H1 (cell line): ENCODE data around the gene SLC25A30. TPM values are rescaled to one million over a fixed set of nuclear protein-coding genes. Genes with fewer than 3 reads are reported as not detected.

Source experiments
- CTCF ChIA-PET: fragments of 300-600 bp; sonication (Branson Sonifier 250); formaldehyde crosslinking; loops from one replicate; lab custom pipeline; 2021; ENCODE audit not compliant: partially characterized antibody; lab: Charles Lee
- POLR2A ChIA-PET: fragments of 300-600 bp; sonication (Branson Sonifier 250); formaldehyde crosslinking; loops from one replicate; lab custom pipeline; 2021; ENCODE audit warnings: inconsistent platforms; ENCODE audit not compliant: partially characterized antibody; lab: Charles Lee
- DNase-seq, 2 experiments: peaks; one replicate each; pipeline versions ENCODE4 v3.0.0 to v3.0.0-alpha.2; 2010 to 2022; ENCODE audit warnings: low spot score in 2 of 2, low read depth in 1 of 2, mixed read lengths in 1 of 2
- FAIRE-seq: peaks from 2 replicates; lab custom pipeline; 2011; peaks lifted over from hg19 to GRCh38; lab: Jason Lieb, UNC
- H2AFZ ChIP-seq: 2 replicates; pipeline ENCODE4 v1.8.1; 2012; ENCODE audit warnings: low read length, inconsistent platforms
- H2AK5ac ChIP-seq: 2 replicates; pipeline ENCODE4 v1.6.1; 2013; ENCODE audit warnings: low read depth, low read length
- H2BK120ac ChIP-seq: replicated peaks from 2 replicates; pipeline ENCODE3; 2013; ENCODE audit warnings: low read depth, low read length, inconsistent platforms
- H2BK12ac ChIP-seq: 2 replicates; pipeline ENCODE4 v1.6.1; 2013; ENCODE audit warnings: low read depth, low read length
- H2BK15ac ChIP-seq: 2 replicates; pipeline ENCODE4 v1.6.1; 2013; ENCODE audit warnings: low read length
- H2BK20ac ChIP-seq: 2 replicates; pipeline ENCODE4 v1.6.1; 2013; ENCODE audit warnings: low read length
- H2BK5ac ChIP-seq: 2 replicates; pipeline ENCODE4 v1.6.1; 2013; ENCODE audit warnings: low read depth, low read length
- H3K14ac ChIP-seq: 2 replicates; pipeline ENCODE4 v1.6.1; 2013; ENCODE audit warnings: inconsistent platforms; ENCODE audit not compliant: insufficient read length
- H3K18ac ChIP-seq: 2 replicates; pipeline ENCODE4 v1.6.1; 2013; ENCODE audit warnings: low read length; ENCODE audit errors: extremely low read depth
- H3K23ac ChIP-seq: 2 replicates; pipeline ENCODE4 v1.6.1; 2013; ENCODE audit warnings: inconsistent platforms; ENCODE audit not compliant: insufficient read length
- H3K23me2 ChIP-seq: 2 replicates; pipeline ENCODE4 v1.6.1; 2013; ENCODE audit warnings: low read depth, low read length
- H3K27ac ChIP-seq: 2 replicates; pipeline ENCODE4 v1.6.1; 2011; ENCODE audit warnings: low read depth, low read length, inconsistent platforms
- H3K27me3 ChIP-seq, 4 experiments: replicated peaks in 1 of 4; 1 replicate in 1 of 4; 2 replicates in 3 of 4; pipeline versions ENCODE4 v1.6.1 to v1.8.1; 2011 to 2013; ENCODE audit warnings: low read length in 3 of 4, mild to moderate bottlenecking in 3 of 4, inconsistent platforms in 2 of 4, mixed read lengths in 2 of 4, moderate library complexity in 1 of 4; ENCODE audit not compliant: control insufficient read depth in 3 of 4, insufficient read depth in 3 of 4; ENCODE audit errors: extremely low read depth in 1 of 4
- H3K36me3 ChIP-seq, 4 experiments: 2 replicates each; pipeline versions ENCODE4 v1.6.1 to v1.8.1; 2011 to 2013; ENCODE audit warnings: mild to moderate bottlenecking in 4 of 4, low read length in 3 of 4, moderate library complexity in 2 of 4, control low read depth in 1 of 4, inconsistent platforms in 1 of 4; ENCODE audit not compliant: insufficient read depth in 4 of 4, control insufficient read depth in 2 of 4
- H3K4ac ChIP-seq: replicated peaks from 2 replicates; pipeline ENCODE3; 2013; ENCODE audit warnings: low read length, low read depth, mixed read lengths, inconsistent platforms; ENCODE audit not compliant: insufficient read length
- H3K4me1 ChIP-seq, 4 experiments: replicated peaks in 1 of 4; 1 replicate in 1 of 4; 2 replicates in 3 of 4; pipeline versions ENCODE4 v1.6.1 to v1.8.1; 2011 to 2013; ENCODE audit warnings: low read length in 3 of 4, inconsistent platforms in 2 of 4, mixed read lengths in 1 of 4; ENCODE audit not compliant: insufficient read depth in 4 of 4, control insufficient read depth in 3 of 4
- H3K4me2 ChIP-seq, 2 experiments: 2 replicates each; pipeline versions ENCODE4 v1.6.1 to v1.8.1; 2011 to 2013; ENCODE audit warnings: low read depth in 2 of 2, low read length in 2 of 2, control low read depth in 1 of 2, inconsistent platforms in 1 of 2, mild to moderate bottlenecking in 1 of 2; ENCODE audit not compliant: insufficient read depth in 1 of 2
- H3K4me3 ChIP-seq, 4 experiments: fragments of 200-600, 300-600 bp in 1 of 4; sonication (generic), shearing (Covaris generic), sonication (Bioruptor Twin) in 1 of 4; 2 replicates each; pipeline versions ENCODE4 v1.5.1 to v1.8.1; 2011 to 2016; ENCODE audit warnings: low read length in 4 of 4, low read depth in 3 of 4, control low read depth in 2 of 4, inconsistent platforms in 2 of 4, mild to moderate bottlenecking in 2 of 4, mixed read lengths in 1 of 4, moderate library complexity in 1 of 4; ENCODE audit not compliant: insufficient read depth in 2 of 4; ENCODE audit errors: extremely low read depth in 1 of 4
- H3K56ac ChIP-seq: replicated peaks from 2 replicates; pipeline ENCODE3; 2013; ENCODE audit warnings: low read depth, mild to moderate bottlenecking, mixed read lengths, low read length, inconsistent platforms; ENCODE audit not compliant: insufficient read length
- H3K79me1 ChIP-seq: 2 replicates; pipeline ENCODE4 v1.6.1; 2013; ENCODE audit warnings: low read depth, low read length, control low read depth
- H3K79me2 ChIP-seq, 2 experiments: 2 replicates each; pipeline versions ENCODE4 v1.6.1 to v1.8.1; 2012 to 2013; ENCODE audit warnings: low read length in 2 of 2, mild to moderate bottlenecking in 2 of 2, inconsistent platforms in 1 of 2; ENCODE audit not compliant: insufficient read depth in 2 of 2, control insufficient read depth in 1 of 2
- H3K9ac ChIP-seq, 4 experiments: replicated peaks in 1 of 4; 1 replicate in 1 of 4; 2 replicates in 3 of 4; pipeline versions ENCODE4 v1.6.1 to v1.8.1; 2011 to 2013; ENCODE audit warnings: low read depth in 3 of 4, low read length in 3 of 4, control low read depth in 2 of 4, mild to moderate bottlenecking in 2 of 4, moderate library complexity in 2 of 4, inconsistent platforms in 1 of 4; ENCODE audit errors: extremely low read depth in 1 of 4
- H3K9me3 ChIP-seq, 2 experiments: 2 replicates each; pipeline versions ENCODE4 v1.6.1 to v1.8.1; 2012 to 2013; ENCODE audit warnings: mild to moderate bottlenecking in 2 of 2, moderate library complexity in 2 of 2, control low read depth in 1 of 2, inconsistent platforms in 1 of 2, low read depth in 1 of 2, low read length in 1 of 2, mixed read lengths in 1 of 2; ENCODE audit not compliant: insufficient read depth in 2 of 2
- H4K20me1 ChIP-seq, 2 experiments: replicated peaks in 1 of 2; 2 replicates each; pipeline versions ENCODE3 to v1.8.1; 2011 to 2013; ENCODE audit warnings: inconsistent platforms in 2 of 2, low read length in 2 of 2, mild to moderate bottlenecking in 1 of 2; ENCODE audit not compliant: insufficient read depth in 2 of 2, control insufficient read depth in 1 of 2
- H4K5ac ChIP-seq: 2 replicates; pipeline ENCODE4 v1.6.1; 2013; ENCODE audit warnings: low read length, low read depth, mixed read lengths, inconsistent platforms; ENCODE audit not compliant: insufficient read length
- H4K8ac ChIP-seq: 2 replicates; pipeline ENCODE4 v1.8.0; 2013; ENCODE audit warnings: mild to moderate bottlenecking, moderate library complexity, low read length, inconsistent platforms; ENCODE audit not compliant: insufficient read depth; ENCODE audit errors: extremely low read depth
- H4K91ac ChIP-seq: replicated peaks from 2 replicates; pipeline ENCODE3; 2013; ENCODE audit warnings: low read length, mixed read lengths, inconsistent platforms; ENCODE audit not compliant: insufficient read length
- CTCF ChIP-seq, 3 experiments: IDR thresholded peaks; 1 replicate in 2 of 3; 2 replicates in 1 of 3; pipeline versions ENCODE4 v1.5.1 to v1.6.1; 2011; ENCODE audit warnings: low read length in 3 of 3, mild to moderate bottlenecking in 3 of 3, inconsistent platforms in 2 of 3, low read depth in 1 of 3, moderate library complexity in 1 of 3; ENCODE audit not compliant: insufficient read depth in 1 of 3; ENCODE audit errors: control extremely low read depth in 1 of 3
- E2F6 ChIP-seq: IDR thresholded peaks from 2 replicates; pipeline ENCODE4 v1.6.1; 2012; ENCODE audit warnings: inconsistent platforms
- EZH2 ChIP-seq: fragments of 200-600 bp; sonication (generic); IDR thresholded peaks from 2 replicates; pipeline ENCODE4 v1.7.1; 2012; ENCODE audit warnings: low read depth, mild to moderate bottlenecking, moderate library complexity, low read length, inconsistent platforms; ENCODE audit not compliant: severe bottlenecking
- JUND ChIP-seq: IDR thresholded peaks from 2 replicates; pipeline ENCODE4 v1.6.1; 2011; ENCODE audit warnings: mild to moderate bottlenecking, improper control_type of control experiment, low read length
- POLR2A ChIP-seq, 2 experiments: IDR thresholded peaks; 1 replicate in 1 of 2; 2 replicates in 1 of 2; pipeline ENCODE4 v1.6.1; 2011; ENCODE audit warnings: low read depth in 2 of 2, low read length in 2 of 2, mild to moderate bottlenecking in 2 of 2; ENCODE audit errors: control extremely low read depth in 1 of 2
- SP2 ChIP-seq: IDR thresholded peaks from 2 replicates; pipeline ENCODE4 v1.6.1; 2012; ENCODE audit warnings: mild to moderate bottlenecking, low read length, inconsistent platforms
- TAF1 ChIP-seq: IDR thresholded peaks from 2 replicates; pipeline ENCODE4 v1.6.1; 2011; ENCODE audit warnings: mild to moderate bottlenecking, low read depth, low read length
- USF2 ChIP-seq: IDR thresholded peaks from 2 replicates; pipeline ENCODE4 v1.6.1; 2011; ENCODE audit warnings: low read length, improper control_type of control experiment
- WGBS, 2 experiments: shearing (Covaris generic) in 1 of 2; methylation state at CpG; one replicate each; pipeline versions ENCODE4 v1.1.6 to v1.1.7; 2013 to 2015; ENCODE audit warnings: low lambda C conversion rate in 2 of 2, mixed read lengths in 2 of 2, inconsistent platforms in 1 of 2, low coverage in 1 of 2, missing lambda C conversion rate in 1 of 2; ENCODE audit not compliant: insufficient replicate concordance in 2 of 2, insufficient coverage in 1 of 2, insufficient read length in 1 of 2; ENCODE audit errors: extremely low coverage in 1 of 2, missing lambda C conversion rate in 1 of 2; 5-methylcytosine and 5-hydroxymethylcytosine counted together
- polyA plus RNA-seq, 7 experiments: library from polyadenylated mRNA; depleted of rRNA in 3 of 7; stranded (reverse) in 5 of 7; unstranded in 2 of 7; fragments of >200 nt in 5 of 7; fragments of 200-250 nt in 2 of 7; gene quantifications; 1 replicate in 5 of 7; 2 replicates in 1 of 7; 4 replicates in 1 of 7; pipeline versions ENCODE4 v1.2.1 to v1.2.3, GENCODE V29; 2011 to 2013; ENCODE audit warnings: missing spikeins in 2 of 7, mixed read lengths in 2 of 7
- total RNA-seq: library from RNA; stranded (reverse); fragmentation: NEBNext Ultra II Directional; extraction: Animal tissue kit (Norgen Biotek cat#: 25700); gene quantifications from 2 replicates; pipeline ENCODE4 v1.2.1, GENCODE V29; 2021

Gene SLC25A30
- total and polyA plus RNA-seq, 2 of the 8 experiments (the other 6 are each of a cell fraction or from before 2014, with no cell fraction given), result 2.1 to 8.7 TPM

- ChIA-PET CTCF (interaction anchor here (1.1 to 12.3 kb wide), 5 partner anchors 29 to 145 kb away, joined by 3 to 164 read pairs (median 3); no protein-coding TSS in a partner anchor), POLR2A (interaction anchor here (0.8 to 1.6 kb wide), 5 partner anchors 21 to 30 kb away, joined by 3 to 6 read pairs (median 3); partner anchors contain the start of gene TPT1)
- H4K8ac ChIP-seq, result no peak overlapping the region; the same call in 1 of the 2 replicates
- no peak overlapping the region for H3K4ac ChIP-seq
- no peak overlapping the region for H2BK20ac ChIP-seq
- no peak overlapping the region for H3K18ac ChIP-seq
- H2AFZ ChIP-seq, result no peak overlapping the region
- no peak overlapping the region for H2BK12ac ChIP-seq
- H3K23ac ChIP-seq, result no peak overlapping the region
- no peak for FAIRE-seq
- no peaks in the 10 kb centered on the region; a peak in 1 of 4 replicates for H3K79me2 ChIP-seq
- H4K91ac ChIP-seq, result no peak overlapping the region
- no peak overlapping the region for H3K27ac ChIP-seq
- H2BK120ac ChIP-seq, result no peak overlapping the region
- no peaks in the 10 kb centered on the region for H3K36me3 ChIP-seq
- no peak overlapping the region for H3K4me2 ChIP-seq
- H4K5ac ChIP-seq, result no peak overlapping the region
- H3K14ac ChIP-seq, result no peak overlapping the region
- no peak overlapping the region for H3K4me3 ChIP-seq
- H3K56ac ChIP-seq, result no peak overlapping the region
- no peak overlapping the region for H2BK15ac ChIP-seq
- DNase-seq, result no peak
- H3K9me3 ChIP-seq, result no peaks in the 10 kb centered on the region
- no peaks in the 10 kb centered on the region for H3K23me2 ChIP-seq
- no peak overlapping the region for H3K9ac ChIP-seq
- no peak overlapping the region for H2BK5ac ChIP-seq
- H3K4me1 ChIP-seq, result peaks cover 0 to 9% (median under 1%) of the 10 kb centered on the region in 4 experiments; a peak in 2 of 7 replicates
- no peaks in the 10 kb centered on the region for H3K79me1 ChIP-seq
- H2AK5ac ChIP-seq, result no peak overlapping the region
- 91% methylated on average over 10 of the region's 10 CpGs; no CpG with 5 or more reads in 1 of the 2 experiments for WGBS, 2 experiments
- H3K27me3 ChIP-seq, result no peaks in the 10 kb centered on the region
- H4K20me1 ChIP-seq, result no peaks in the 10 kb centered on the region
- TF ChIP-seq TAF1, result no peak
- no peak for TF ChIP-seq EZH2
- no peak for TF ChIP-seq SP2
- TF ChIP-seq USF2, result no peak
- TF ChIP-seq CTCF (IDR thresholded peaks at IDR 0.05; ENCODE audit: control extremely low read depth in 1 of 3, insufficient read depth in 1 of 3, low read depth in 1 of 3, low read length in 3 of 3), result no peak
- TF ChIP-seq JUND, result no peak
- no peak for TF ChIP-seq POLR2A (IDR thresholded peaks at IDR 0.05; ENCODE audit: control extremely low read depth in 1 of 2, low read depth in 2 of 2, low read length in 2 of 2)
- TF ChIP-seq E2F6, result no peak
Observed at GRCh38 chr13:45364876-45365557, 53.2 kb downstream of the SLC25A30 start.
